D721Med (cell line): ENCODE results near the gene EMC8.
"Not testable (repeated sequence)": the region's sequence is repeated elsewhere in the genome, so short reads cannot be mapped to it uniquely, and the experiment has no call there.

ENCODE experiments used
- DNase-seq: peaks from one replicate; pipeline ENCODE4 v3.0.0; 2011; ENCODE audit warnings: low spot score; ENCODE audit not compliant: insufficient read length
- FAIRE-seq: peaks from 2 replicates; lab custom pipeline; 2011; peaks lifted over from hg19 to GRCh38; lab: Jason Lieb, UNC
- TF ChIP-seq, protein P1 (sequence below): IDR thresholded peaks from 2 replicates; pipeline ENCODE4 v1.5.1; 2012; ENCODE audit warnings: mild to moderate bottlenecking, control low read depth; ENCODE audit not compliant: insufficient read depth; ENCODE audit errors: missing control alignments

Gene EMC8

DNA sequence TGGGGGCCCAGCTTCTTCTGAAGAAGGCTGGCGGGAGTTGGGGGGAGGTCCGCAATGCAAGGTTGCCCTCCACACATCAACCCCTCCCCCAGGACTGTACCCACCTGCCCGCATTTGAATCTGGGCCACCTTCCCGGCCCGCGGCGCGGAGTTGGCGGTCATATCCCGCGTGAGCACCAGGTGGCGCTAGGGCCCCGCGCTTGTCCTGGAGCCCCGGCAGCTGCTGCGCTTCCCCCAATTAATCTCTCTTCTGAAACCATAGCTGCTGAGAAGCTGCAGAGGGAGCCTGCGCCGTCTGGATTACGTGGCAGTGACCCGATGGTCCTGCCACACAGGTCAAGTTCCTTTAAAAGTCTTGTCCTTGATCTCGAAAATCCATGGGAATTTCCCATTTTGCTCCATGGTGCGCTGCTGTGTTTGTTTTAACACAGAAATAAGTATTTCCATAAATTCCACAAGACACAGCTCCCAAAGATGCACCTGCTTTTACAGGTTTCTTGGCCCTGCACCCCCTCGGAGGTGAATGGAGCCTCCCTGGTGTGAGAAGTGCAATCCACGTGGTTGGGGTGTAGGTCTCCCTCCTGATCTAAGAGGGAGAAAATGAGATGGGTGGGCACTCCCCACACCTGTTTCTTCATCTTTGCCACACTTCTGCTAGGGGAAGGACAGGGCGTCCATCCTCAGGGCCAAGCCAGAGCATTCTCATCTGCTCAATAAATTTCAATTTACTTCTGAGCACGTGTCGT, 22.2 kb upstream of the EMC8 start:
- TF ChIP-seq, protein P1, sequence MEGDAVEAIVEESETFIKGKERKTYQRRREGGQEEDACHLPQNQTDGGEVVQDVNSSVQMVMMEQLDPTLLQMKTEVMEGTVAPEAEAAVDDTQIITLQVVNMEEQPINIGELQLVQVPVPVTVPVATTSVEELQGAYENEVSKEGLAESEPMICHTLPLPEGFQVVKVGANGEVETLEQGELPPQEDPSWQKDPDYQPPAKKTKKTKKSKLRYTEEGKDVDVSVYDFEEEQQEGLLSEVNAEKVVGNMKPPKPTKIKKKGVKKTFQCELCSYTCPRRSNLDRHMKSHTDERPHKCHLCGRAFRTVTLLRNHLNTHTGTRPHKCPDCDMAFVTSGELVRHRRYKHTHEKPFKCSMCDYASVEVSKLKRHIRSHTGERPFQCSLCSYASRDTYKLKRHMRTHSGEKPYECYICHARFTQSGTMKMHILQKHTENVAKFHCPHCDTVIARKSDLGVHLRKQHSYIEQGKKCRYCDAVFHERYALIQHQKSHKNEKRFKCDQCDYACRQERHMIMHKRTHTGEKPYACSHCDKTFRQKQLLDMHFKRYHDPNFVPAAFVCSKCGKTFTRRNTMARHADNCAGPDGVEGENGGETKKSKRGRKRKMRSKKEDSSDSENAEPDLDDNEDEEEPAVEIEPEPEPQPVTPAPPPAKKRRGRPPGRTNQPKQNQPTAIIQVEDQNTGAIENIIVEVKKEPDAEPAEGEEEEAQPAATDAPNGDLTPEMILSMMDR = peak; percentile 85
- DNase-seq (peak; percentile 66), FAIRE-seq (no peak)

DNA sequence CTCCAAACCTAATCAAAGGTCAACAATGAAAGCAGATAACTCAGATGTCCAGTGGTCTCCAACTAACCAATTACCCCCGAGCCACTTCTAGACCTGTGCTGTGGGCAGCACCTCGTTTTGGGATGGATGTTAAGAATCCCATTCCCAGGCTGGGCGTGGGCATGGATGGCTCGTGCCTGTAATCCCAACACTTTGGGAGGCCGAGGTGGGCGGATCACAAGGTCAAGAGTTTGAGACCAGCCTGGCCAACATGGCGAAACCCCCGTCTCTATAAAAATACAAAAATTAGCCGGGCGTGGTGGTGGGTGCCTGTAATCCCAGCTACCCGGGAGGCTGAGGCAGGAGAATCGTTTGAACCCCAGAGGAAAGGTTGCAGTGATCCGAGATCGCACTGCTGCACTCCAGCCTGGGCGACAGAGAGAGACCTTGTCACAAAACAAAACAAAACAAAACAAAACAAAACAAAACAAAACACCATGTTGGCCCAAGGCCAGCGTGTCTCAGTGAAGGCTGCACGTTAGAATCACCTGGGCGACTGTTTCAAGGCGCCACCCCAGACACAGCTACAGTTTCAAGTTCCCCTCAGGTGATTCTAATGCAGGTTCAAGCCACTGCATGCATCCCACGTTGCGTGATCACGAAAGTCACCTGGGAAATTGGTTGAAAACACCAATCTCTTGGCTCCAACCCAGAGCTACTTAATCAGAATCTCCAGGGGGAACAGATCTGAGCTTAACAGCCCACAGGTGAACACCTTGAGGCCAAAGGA, 21.4 kb upstream of the EMC8 start:
- no peak for DNase-seq

DNA sequence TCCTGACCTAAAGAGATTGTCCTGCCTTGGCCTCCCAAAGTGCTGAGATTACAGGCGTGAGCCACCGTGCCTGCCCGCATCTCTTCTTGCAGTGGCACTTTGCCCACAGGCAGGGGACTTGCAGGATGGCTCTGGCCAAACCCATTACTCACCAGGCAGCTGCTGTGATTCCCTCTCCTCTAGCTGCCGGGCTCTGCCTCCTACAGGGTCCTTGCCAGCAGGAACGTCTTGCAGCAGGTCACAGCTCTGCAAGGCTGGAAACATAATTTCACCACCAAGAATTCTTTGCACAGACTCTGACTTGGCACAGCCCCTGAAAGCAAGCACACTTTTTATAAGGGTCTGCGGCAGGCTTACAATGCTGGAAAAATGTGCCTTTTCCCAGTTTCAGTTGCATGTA, 20.4 kb upstream of the EMC8 start:
- DNase-seq (no peak), FAIRE-seq (no peak)
- TF ChIP-seq, protein P1 = no peak

More for the DNA sequence above, 21.4 kb upstream of the EMC8 start:
- TF ChIP-seq, protein P1 = no peak
- FAIRE-seq = no peak

DNA sequence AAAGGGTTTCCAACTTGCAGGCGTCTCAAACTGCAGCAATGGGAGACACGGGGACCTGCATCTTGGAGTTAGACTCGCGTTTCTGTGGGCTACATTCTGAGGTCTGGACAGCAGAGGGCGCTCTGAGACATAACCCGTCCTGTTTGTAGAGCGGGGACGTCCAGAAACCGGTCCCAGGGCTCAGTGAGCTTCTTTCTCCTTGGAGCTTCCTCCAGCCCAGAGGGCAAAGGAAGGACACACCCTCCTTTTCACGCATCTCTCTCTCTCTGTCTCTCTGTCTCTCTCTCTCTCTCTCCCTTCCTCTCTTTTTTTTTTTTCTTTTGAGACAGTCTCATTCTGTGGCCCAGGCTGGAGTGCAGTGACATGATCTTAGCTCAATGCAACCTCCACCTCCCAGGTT, 19.9 kb upstream of the EMC8 start:
- TF ChIP-seq, protein P1 = peak; percentile 71
- FAIRE-seq (no peak), DNase-seq (no peak)

DNA sequence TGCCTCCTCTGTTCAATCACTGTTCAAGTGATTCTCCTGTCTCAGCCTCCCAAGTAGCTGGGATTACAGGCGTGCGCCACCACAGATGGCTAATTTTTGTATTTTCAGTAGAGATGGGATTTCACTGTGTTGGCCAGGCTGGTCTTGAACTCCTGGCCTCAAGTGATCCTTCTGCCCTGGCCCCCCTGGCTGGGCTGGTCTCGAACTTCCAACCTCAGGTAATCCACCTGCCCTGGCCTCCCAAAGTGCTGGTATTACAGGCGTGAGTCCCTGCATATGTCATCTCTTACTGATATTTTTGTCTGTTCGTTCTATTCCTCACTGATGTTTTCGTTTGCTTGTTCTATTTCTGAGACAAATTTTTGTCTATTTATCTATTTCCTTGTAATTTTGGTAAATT, 17.9 kb upstream of the EMC8 start:
- FAIRE-seq, DNase-seq: not testable (repeated sequence)

DNA sequence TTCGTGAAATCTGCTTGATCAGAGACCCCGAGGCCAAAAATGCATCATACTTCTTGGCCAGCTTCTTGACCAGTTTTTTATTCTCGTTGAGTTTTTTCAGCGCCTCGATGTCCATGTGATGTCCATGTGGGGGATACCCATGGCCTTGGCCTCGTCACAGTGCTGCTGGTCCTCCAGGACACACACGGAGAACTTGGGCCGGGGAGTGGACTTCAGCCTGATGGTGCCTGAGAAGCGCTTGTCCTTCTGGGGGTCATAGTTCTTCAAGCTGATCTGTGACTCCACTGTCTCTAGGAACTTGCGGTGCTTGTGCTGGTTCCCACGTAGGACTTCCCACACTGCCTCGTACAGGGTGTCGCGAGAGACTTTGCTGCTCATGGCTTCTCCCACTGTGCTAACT, 16.8 kb upstream of the EMC8 start:
- TF ChIP-seq, protein P1 = no peak
- DNase-seq (no peak), FAIRE-seq (no peak)

DNA sequence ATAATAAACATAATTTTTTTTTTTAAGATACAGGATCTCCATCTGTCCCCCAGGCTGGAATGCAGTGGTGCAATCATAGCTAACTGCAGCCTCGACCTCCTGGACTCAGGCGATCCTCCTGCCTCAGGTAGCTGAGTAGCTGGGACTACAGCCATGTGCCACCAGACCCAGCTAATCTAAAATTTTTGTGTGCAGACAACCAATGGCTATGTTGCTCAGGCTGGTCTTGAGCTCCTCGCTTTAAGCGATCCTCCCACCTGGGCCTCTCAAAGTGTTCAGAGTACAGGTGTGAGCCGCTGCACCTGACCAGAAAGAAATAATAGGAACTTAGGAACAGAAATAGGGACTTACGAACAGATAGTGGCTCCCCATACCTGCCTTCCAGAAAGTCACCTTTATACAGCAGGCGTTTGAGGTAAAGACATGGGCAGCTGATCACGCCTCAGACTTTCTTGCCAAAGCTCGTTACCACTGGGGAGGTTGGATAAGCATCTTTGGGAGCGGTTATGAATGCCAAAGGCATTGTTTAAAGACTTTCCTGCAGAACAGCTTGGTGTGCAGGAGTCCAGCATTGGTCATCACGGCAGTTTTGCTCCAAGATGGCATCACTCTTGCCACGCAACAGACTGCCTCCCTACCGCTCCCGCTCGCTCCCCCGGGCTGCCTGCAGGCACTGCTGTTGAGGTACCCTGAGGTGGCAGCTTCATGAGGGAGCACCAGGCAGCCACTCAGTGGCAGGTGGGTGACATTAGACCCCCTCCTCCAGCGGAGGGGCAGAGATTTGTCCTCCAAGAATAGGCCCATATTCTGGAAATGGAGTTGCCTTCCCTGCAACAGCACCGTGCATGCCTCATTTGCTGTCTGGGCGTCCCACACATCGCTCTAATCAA, 13.7 kb upstream of the EMC8 start:
- DNase-seq (no peak), FAIRE-seq (no peak)
- TF ChIP-seq, protein P1 = no peak
